K562 (cell line): ENCODE data around the gene STK24.

Experiments
- ADNP ChIP-seq: fragments of 200-800 bp; sonication (Bioruptor generic); IDR thresholded peaks from 2 replicates; pipeline ENCODE4 v1.6.1; 2016; ENCODE audit warnings: missing genetic modification characterization, missing compliant biosample characterization
- BHLHE40 ChIP-seq: IDR thresholded peaks from 2 replicates; pipeline ENCODE4 v1.6.1; 2011; ENCODE audit warnings: low read length, improper control_type of control experiment
- CTCF ChIP-seq, 3 experiments: IDR thresholded peaks in 2 of 3; conservative IDR thresholded peaks in 1 of 3; 2 replicates each; pipeline ENCODE4 v1.5.1; 2011 to 2012; ENCODE audit warnings: low read length in 3 of 3, mild to moderate bottlenecking in 3 of 3, control low read depth in 2 of 3, improper control_type of control experiment in 1 of 3, inconsistent platforms in 1 of 3, low read depth in 1 of 3, mixed read lengths in 1 of 3, moderate library complexity in 1 of 3; ENCODE audit not compliant: insufficient read depth in 2 of 3
- GABPB1 ChIP-seq: sonication (generic); formaldehyde crosslinking; IDR thresholded peaks from 2 replicates; pipeline ENCODE4 v1.8.0; 2022; ENCODE audit warnings: mild to moderate bottlenecking, missing genetic modification reagents
- GABPB2 ChIP-seq: fragments of 250-450 bp; sonication (Bioruptor Pico); conservative IDR thresholded peaks from 2 replicates; pipeline ENCODE4 v1.5.1; 2021; ENCODE audit warnings: mild to moderate bottlenecking
- HDAC6 ChIP-seq: IDR thresholded peaks from 2 replicates; pipeline ENCODE4 v1.6.1; 2012; ENCODE audit warnings: low read depth, mild to moderate bottlenecking, control low read depth, inconsistent platforms, low read length, moderate library complexity
- PHF8 ChIP-seq: fragments of 200-600 bp; sonication (generic); IDR thresholded peaks from 2 replicates; pipeline ENCODE4 v1.6.1; 2012; ENCODE audit warnings: mixed run types, mild to moderate bottlenecking, inconsistent platforms, low read length, moderate library complexity, borderline replicate concordance
- POLR2A ChIP-seq: fragments of 450-650 bp; conservative IDR thresholded peaks from 2 replicates; pipeline ENCODE4 v1.6.1; 2016
- SP2 ChIP-seq: IDR thresholded peaks from 2 replicates; pipeline ENCODE4 v1.6.1; 2011; ENCODE audit warnings: mild to moderate bottlenecking, low read depth, low read length, moderate library complexity; ENCODE audit not compliant: poor library complexity, severe bottlenecking; ENCODE audit errors: extremely low read depth
- SRF ChIP-seq, 2 experiments: fragments of 250-450, 450-650 bp in 1 of 2; sonication (Bioruptor Pico) in 1 of 2; sonication (generic) in 1 of 2; formaldehyde crosslinking; IDR thresholded peaks; 2 replicates each; pipeline versions ENCODE4 v1.5.0 to v1.5.1; 2020 to 2022; ENCODE audit warnings: mild to moderate bottlenecking in 1 of 2, missing genetic modification reagents in 1 of 2
- TF ChIP-seq, protein P1 (sequence below): fragments of 450-650 bp; IDR thresholded peaks from 2 replicates; pipeline ENCODE4 v1.6.1; 2018; ENCODE audit not compliant: partially characterized antibody
- TF ChIP-seq, protein P2 (sequence below): fragments of 250-450 bp; sonication (Bioruptor Pico); IDR thresholded peaks from 2 replicates; pipeline ENCODE4 v1.4.0; 2020; ENCODE audit warnings: mild to moderate bottlenecking

DNA sequence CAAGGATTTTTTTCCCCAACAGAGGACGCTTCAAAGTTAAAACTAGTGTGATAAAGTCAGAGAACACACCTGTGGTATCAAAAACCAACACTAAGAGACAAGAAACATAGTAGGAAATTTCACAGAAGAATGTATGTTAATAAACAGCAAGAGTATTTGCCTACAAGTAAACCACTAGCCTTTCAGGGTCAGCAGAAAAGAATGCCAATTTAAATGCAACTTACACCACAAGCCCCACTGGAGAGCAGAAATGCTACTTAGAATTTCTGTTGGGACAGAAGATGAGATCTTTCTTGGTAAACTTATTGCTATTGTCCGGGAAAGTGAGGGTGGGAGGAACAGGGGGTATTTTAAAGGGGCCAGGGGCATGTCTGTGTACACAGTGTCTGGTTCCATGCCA lies 68.6 kb downstream of the STK24 start:
- TF ChIP-seq SRF (CRISPR knock-in tag; IDR thresholded peaks at IDR 0.05) (no peak), ADNP (no peak), BHLHE40 (no peak), CTCF (IDR thresholded peaks at IDR 0.05 in 2 of 3, conservative IDR thresholded peaks at IDR 0.05 in 1 of 3; ENCODE audit: insufficient read depth in 2 of 3, low read depth in 1 of 3, low read length in 3 of 3) (no peak), HDAC6 (no peak), GABPB2 (CRISPR knock-in tag) (no peak), POLR2A (no peak), PHF8 (no peak), SP2 (no peak), GABPB1 (no peak)
- TF ChIP-seq, protein P1, sequence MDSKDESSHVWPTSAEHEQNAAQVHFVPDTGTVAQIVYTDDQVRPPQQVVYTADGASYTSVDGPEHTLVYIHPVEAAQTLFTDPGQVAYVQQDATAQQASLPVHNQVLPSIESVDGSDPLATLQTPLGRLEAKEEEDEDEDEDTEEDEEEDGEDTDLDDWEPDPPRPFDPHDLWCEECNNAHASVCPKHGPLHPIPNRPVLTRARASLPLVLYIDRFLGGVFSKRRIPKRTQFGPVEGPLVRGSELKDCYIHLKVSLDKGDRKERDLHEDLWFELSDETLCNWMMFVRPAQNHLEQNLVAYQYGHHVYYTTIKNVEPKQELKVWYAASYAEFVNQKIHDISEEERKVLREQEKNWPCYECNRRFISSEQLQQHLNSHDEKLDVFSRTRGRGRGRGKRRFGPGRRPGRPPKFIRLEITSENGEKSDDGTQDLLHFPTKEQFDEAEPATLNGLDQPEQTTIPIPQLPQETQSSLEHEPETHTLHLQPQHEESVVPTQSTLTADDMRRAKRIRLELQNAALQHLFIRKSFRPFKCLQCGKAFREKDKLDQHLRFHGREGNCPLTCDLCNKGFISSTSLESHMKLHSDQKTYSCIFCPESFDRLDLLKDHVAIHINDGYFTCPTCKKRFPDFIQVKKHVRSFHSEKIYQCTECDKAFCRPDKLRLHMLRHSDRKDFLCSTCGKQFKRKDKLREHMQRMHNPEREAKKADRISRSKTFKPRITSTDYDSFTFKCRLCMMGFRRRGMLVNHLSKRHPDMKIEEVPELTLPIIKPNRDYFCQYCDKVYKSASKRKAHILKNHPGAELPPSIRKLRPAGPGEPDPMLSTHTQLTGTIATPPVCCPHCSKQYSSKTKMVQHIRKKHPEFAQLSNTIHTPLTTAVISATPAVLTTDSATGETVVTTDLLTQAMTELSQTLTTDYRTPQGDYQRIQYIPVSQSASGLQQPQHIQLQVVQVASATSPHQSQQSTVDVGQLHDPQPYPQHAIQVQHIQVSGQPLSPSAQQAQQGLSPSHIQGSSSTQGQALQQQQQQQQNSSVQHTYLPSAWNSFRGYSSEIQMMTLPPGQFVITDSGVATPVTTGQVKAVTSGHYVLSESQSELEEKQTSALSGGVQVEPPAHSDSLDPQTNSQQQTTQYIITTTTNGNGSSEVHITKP: no peak
- TF ChIP-seq, protein P2, sequence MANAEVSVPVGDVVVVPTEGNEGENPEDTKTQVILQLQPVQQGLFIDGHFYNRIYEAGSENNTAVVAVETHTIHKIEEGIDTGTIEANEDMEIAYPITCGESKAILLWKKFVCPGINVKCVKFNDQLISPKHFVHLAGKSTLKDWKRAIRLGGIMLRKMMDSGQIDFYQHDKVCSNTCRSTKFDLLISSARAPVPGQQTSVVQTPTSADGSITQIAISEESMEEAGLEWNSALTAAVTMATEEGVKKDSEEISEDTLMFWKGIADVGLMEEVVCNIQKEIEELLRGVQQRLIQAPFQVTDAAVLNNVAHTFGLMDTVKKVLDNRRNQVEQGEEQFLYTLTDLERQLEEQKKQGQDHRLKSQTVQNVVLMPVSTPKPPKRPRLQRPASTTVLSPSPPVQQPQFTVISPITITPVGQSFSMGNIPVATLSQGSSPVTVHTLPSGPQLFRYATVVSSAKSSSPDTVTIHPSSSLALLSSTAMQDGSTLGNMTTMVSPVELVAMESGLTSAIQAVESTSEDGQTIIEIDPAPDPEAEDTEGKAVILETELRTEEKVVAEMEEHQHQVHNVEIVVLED (CRISPR knock-in tag): no peak
